Fibroblast of skin of left quadriceps (primary cell): ENCODE results near the gene CPSF4L.

Experiments used
- DNase-seq, 2 experiments: peaks; one replicate each; pipeline ENCODE4 v3.0.0-alpha.2; 2013; ENCODE audit warnings: low read depth in 2 of 2

The CPSF4L gene

DNA sequence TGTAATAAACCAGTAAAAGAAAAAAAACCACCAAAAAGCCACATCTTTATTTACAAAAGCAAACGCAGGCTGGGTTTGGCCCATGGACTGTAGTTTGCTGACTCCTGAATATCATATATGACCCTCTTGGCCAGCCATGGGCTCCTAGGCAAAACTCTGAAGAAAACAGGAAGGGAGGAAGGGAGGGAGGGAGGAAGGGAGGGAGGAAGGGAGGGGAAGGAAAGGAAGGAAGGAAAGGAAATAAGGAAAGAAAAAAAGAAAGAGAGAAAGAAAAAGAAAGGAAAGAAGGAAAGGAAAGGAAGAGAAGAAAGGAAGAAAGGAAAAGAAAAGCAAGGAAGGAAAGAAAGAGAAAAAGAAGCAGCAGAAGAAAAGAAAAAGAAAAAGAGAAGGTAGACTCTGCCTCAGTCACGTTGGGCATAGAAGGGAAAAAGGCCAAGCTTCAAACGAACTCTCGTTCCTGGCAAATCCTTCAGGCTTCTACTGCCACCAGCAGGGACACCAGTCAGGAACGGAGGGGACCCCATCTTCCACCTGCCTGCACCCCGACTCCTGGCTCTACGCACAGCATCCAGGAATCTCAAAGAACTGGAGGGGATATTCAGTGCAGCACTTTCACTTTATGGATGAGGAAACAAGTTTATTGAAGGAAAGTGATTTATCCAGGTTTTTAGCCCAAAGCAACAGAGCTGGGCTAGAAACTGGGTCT, 28.0 kb upstream of the CPSF4L start:
- DNase-seq = no peak

- no peak for DNase-seq
Measured at GRCh38 chr17:73288534-73289302, 27.0 kb upstream of the CPSF4L start.

- DNase-seq = no peak
Measured at GRCh38 chr17:73286863-73287296, 25.2 kb upstream of the CPSF4L start.

GRCh38 chr17:73285916-73286862, 24.5 kb upstream of the CPSF4L start:
- DNase-seq = no peak

- no peak for DNase-seq
Measured at GRCh38 chr17:73285603-73285908, 23.9 kb upstream of the CPSF4L start.

DNA sequence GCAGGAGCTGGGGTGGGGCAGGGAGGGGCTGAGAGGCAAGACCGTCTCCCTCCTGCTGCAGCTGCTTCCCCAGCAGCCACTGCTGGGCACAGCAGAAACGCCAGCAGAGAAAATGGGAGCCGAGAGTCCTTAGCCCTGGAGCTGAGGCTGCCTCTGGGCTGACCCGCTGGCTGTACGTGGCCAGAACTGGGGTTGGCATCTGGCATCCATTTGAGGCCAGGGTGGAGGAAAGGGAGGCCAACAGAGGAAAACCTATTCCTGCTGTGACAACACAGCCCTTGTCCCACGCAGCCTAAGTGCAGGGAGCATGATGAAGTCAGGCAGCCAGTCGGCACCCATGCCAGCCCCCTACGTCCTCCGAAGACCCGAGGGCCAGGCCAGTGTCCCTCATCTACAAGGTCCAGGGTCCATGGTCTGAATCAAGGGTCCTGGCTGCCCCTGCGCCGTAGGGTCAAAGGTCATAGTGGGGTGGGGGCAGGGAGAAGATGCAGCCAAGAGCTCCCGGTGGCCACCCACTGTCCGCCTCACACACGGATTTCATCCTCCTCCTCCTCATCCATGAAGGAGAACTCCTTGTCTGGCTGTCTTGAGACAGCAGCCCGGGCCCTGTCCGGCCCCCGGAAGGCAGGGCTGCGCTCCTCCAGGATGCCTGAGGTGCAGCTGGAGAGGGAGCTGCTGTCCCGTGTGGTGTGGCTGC, 23.4 kb upstream of the CPSF4L start:
- DNase-seq = no peak

DNA sequence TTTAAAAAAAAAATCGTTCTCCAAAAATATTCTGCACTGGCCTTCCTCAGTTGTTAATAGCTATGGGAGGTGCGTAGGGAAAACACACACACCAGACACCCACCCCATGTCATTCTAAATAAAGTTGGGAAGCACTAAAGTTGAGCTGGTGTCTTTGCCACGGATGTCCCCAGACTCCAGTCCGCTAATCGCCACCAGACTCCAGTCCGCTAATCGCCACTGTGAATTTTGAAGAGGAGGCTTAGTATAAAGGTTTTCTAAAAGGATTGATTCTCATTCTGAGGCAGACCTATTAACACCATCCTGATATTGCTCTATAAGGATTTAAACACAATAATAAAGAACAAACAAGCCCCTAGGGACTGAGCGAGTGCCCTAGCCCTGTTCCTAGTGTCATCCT, 22.7 kb upstream of the CPSF4L start:
- no peak for DNase-seq

DNA sequence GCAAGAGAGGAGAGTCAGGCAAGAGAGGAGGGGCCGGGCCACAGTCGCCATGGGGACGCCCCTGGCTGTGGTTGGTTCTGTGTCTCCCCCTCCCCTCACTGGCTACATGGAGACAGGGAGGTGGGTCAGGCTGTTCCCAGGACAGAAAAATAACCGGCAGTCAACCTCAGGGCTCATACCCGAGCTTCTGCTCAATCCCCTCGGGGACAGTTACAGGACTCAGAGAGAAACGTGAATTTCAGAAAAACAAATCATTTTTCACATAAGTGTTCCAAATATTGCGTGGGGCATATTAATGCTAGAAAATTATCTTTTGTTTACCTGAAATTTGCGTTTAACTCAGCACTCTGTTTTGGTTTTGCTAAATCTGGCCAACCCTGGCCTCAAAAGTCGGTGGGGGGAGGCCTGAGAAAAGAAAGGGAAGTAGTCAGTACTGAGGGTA, 22.2 kb upstream of the CPSF4L start:
- no peak for DNase-seq

DNA sequence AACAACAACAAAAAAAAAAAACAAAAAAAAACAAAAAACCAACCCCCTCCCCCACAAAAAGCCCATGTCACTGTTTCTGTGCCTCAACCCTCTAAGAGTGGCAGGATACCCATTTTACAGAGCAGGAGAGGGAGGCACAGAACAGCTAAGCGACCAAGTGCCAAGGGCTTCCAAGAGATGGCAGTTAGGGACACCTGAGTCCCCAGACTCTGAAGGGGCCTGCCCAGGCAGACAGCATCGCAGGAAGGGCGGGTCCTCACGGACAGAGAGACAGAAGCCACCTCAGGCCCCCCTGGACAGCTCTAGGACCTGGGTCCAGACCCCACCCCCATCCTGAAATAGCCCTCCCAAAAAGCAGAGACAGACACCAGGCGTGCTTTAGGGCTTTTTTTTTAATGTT, 21.6 kb upstream of the CPSF4L start:
- DNase-seq = no peak

DNA sequence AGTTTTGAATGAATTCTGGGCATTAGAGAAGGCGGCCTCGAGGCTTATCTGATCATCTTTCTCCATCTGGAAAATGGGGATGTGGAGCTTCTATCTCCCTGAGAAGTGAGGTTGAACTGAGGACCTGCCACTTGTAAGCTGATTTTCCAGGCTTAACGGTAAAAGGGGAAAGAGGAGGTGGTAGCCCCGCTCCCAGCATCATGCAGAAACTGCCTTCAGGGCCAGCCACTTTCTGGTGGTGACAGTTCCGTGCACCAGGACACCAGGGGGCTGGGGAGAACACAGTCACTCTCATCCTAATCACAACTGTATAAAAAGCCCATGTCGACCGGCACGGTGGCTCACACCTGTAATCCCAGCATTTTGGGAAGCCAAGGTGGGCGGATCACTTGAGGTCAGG, 20.9 kb upstream of the CPSF4L start:
- DNase-seq = no peak

- DNase-seq = no peak
Measured at GRCh38 chr17:73281928-73282327, 20.2 kb upstream of the CPSF4L start.

DNA sequence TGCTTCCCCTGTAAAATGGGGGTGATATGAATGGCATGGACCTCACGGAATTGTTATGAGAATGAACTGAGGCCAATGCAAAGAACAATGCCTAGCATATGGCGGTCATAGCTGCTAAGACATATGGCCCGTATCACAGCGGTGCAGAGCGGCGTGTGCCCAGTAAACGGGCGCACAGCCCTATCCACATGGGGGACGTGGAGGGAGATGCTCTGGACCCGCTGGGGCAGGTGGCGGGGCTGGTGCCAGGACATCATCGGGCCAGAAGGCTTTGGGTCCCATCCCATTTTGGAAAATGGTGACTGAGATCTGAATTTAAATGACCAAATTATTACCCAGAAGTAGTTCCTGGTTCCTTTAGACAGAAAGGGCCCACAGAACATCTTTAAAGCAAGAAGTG, 18.5 kb upstream of the CPSF4L start:
- DNase-seq = no peak

GRCh38 chr17:73279704-73280103, 18.0 kb upstream of the CPSF4L start:
- no peak for DNase-seq

- peak in 1 of 2 experiments; percentile 18 for DNase-seq
Measured at GRCh38 chr17:73278465-73279453, 17.1 kb upstream of the CPSF4L start.

DNA sequence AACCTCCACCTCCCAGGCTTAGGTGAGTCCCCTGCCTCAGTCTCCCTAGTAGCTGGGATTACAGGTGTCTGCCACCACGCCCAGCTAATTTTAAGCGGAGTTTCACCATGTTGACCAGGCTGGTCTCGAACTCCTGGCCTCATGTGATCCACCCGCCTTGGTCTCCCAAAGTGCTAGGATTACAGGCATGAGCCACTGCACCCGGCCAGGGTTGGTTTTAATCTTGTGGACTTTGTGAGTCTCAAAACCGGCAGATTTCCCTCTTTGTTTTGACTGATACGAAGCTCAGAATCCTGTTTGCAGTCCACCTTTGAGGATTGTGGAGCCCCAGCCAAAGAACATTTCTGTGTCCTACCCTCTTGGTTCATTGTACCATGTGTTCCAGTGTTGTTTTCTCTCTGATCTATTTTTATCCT, 16.4 kb upstream of the CPSF4L start:
- no peak for DNase-seq

GRCh38 chr17:73274490-73274889, 12.8 kb upstream of the CPSF4L start:
- no peak for DNase-seq

DNA sequence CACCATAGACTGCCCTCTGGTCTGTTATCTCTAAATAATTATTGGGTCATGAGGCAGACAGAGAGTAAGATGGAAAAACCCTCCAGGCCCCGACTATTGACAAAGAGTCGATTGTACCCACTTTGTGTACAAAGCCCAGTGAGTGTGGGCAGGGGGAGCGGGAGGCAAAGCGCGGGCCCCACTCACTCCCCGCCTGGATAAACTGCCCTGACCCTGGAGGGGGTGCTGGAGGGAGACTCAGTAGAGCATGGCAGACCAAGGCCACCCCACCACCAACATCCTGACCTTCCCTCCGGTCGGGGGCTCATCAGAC, 11.2 kb upstream of the CPSF4L start:
- DNase-seq = no peak

- DNase-seq = no peak
Measured at GRCh38 chr17:73271072-73271471, 9.4 kb upstream of the CPSF4L start.

- DNase-seq = no peak
Measured at GRCh38 chr17:73269791-73270190, 8.1 kb upstream of the CPSF4L start.

GRCh38 chr17:73269329-73269615, 7.6 kb upstream of the CPSF4L start:
- DNase-seq = no peak
